K562 (cell line): Measurements from ENCODE around the gene ARHGAP10. TPM values are rescaled to one million over a fixed set of nuclear protein-coding genes. Genes with fewer than 3 reads are reported as not detected.
A peak's percentile ranks its signal among the peaks of the same experiment; 100 is the strongest.
"Not testable (repeated sequence)": the region's sequence is repeated elsewhere in the genome, so short reads cannot be mapped to it uniquely, and the experiment has no call there.

Source experiments
- ATAC-seq: fragments of 200-7000 bp; cut with Tn5 transposase; 3 replicates; pipeline ENCODE4 v1.9.1; 2020; ENCODE audit warnings: moderate library complexity
- BruUV-seq: library from RNA; stranded (reverse); fragments of 400-500 nt; replicated peaks from 2 replicates; lab custom pipeline; 2021; lab: Mats Ljungman, UMichigan
- CTCF ChIA-PET: fragments of 300-600 bp; formaldehyde crosslinking; extraction: SDS; loops from one replicate; lab custom pipeline; 2021; ENCODE audit warnings: low intra/inter-chr PET ratio; lab: Yijun Ruan, JAX
- POLR2A ChIA-PET: fragments of 300-600, 350-650 bp; sonication (Branson Sonifier 250); formaldehyde crosslinking; extraction: SDS; loops from one replicate; lab custom pipeline; 2021; ENCODE audit warnings: antibody characterized with exemption, inconsistent platforms; lab: Yijun Ruan, JAX
- DNase-seq, 4 experiments: peaks; one replicate each; pipeline versions ENCODE4 v3.0.0 to v3.0.0-alpha.2; 2011 to 2018; ENCODE audit warnings: low spot score in 3 of 4, mixed read lengths in 3 of 4; ENCODE audit errors: extremely low read depth in 1 of 4
- FAIRE-seq: peaks from 2 replicates; lab custom pipeline; 2011; peaks lifted over from hg19 to GRCh38; lab: Jason Lieb, UNC
- H2AFZ ChIP-seq: 2 replicates; pipeline ENCODE4 v1.6.0; 2011; ENCODE audit warnings: low read depth, low read length, control low read depth, inconsistent platforms
- H3K27ac ChIP-seq: fragments of 200-600 bp; 3 replicates; pipeline ENCODE4 v1.8.0; 2011; ENCODE audit warnings: low read depth, mild to moderate bottlenecking, control low read depth, inconsistent platforms, low read length, moderate library complexity, mixed read lengths; ENCODE audit errors: extremely low read depth
- H3K27me3 ChIP-seq, 2 experiments: fragments of 300-600 bp in 1 of 2; 2 replicates in 1 of 2; 3 replicates in 1 of 2; pipeline versions ENCODE4 v1.6.0 to v1.8.0; 2011; ENCODE audit warnings: inconsistent platforms in 2 of 2, low read length in 2 of 2, mild to moderate bottlenecking in 1 of 2, mixed read lengths in 1 of 2, moderate library complexity in 1 of 2; ENCODE audit not compliant: control insufficient read depth in 2 of 2, insufficient read depth in 2 of 2
- H3K36me3 ChIP-seq: fragments of 300-600 bp; 3 replicates; pipeline ENCODE4 v1.8.0; 2011; ENCODE audit warnings: mild to moderate bottlenecking, low read length, inconsistent platforms; ENCODE audit not compliant: control insufficient read depth, insufficient read depth
- H3K4me1 ChIP-seq, 2 experiments: fragments of 200-600 bp in 1 of 2; replicated peaks in 1 of 2; 2 replicates in 1 of 2; 3 replicates in 1 of 2; pipeline versions ENCODE4 v1.5.1 to v1.8.0; 2011; ENCODE audit warnings: inconsistent platforms in 2 of 2, low read length in 2 of 2, mild to moderate bottlenecking in 1 of 2, mixed read lengths in 1 of 2, moderate library complexity in 1 of 2; ENCODE audit not compliant: control insufficient read depth in 2 of 2, insufficient read depth in 2 of 2
- H3K4me2 ChIP-seq: 2 replicates; pipeline ENCODE4 v1.6.1; 2011; ENCODE audit warnings: low read length, control low read depth, inconsistent platforms, mixed read lengths; ENCODE audit not compliant: insufficient read depth
- H3K4me3 ChIP-seq: fragments of 200-600 bp; sonication (generic), shearing (Covaris generic); 2 replicates; pipeline ENCODE4 v1.5.1; 2016; ENCODE audit warnings: control low read depth, inconsistent platforms
- H3K79me2 ChIP-seq: fragments of 200-600 bp; 3 replicates; pipeline ENCODE4 v1.8.0; 2011; ENCODE audit warnings: low read length, inconsistent platforms; ENCODE audit not compliant: control insufficient read depth, insufficient read depth
- H3K9ac ChIP-seq, 2 experiments: 2 replicates each; pipeline versions ENCODE4 v1.6.0 to v1.6.1; 2011; ENCODE audit warnings: low read depth in 2 of 2, low read length in 2 of 2, control low read depth in 1 of 2, inconsistent platforms in 1 of 2, mild to moderate bottlenecking in 1 of 2, mixed read lengths in 1 of 2; ENCODE audit not compliant: insufficient read depth in 1 of 2
- H3K9me1 ChIP-seq: one replicate; pipeline ENCODE4 v1.6.0; 2011; ENCODE audit warnings: inconsistent platforms, mild to moderate bottlenecking, low read length, moderate library complexity; ENCODE audit not compliant: control insufficient read depth, insufficient read depth
- H3K9me3 ChIP-seq: replicated peaks from 2 replicates; pipeline ENCODE4 v1.5.1; 2011; ENCODE audit warnings: low read depth, low read length, inconsistent platforms; ENCODE audit not compliant: control insufficient read depth, insufficient read depth
- H4K20me1 ChIP-seq: replicated peaks from 2 replicates; pipeline ENCODE4 v1.6.1; 2011; ENCODE audit warnings: low read length, inconsistent platforms, mixed read lengths; ENCODE audit not compliant: control insufficient read depth, insufficient read depth
- RFX5 ChIP-seq: IDR thresholded peaks from 2 replicates; pipeline ENCODE4 v1.6.1; 2011; ENCODE audit warnings: low read depth, mild to moderate bottlenecking, improper control_type of control experiment, low read length
- ZNF184 ChIP-seq: sonication (generic); formaldehyde crosslinking; IDR thresholded peaks from 2 replicates; pipeline ENCODE4 v1.5.0; 2020; ENCODE audit warnings: missing genetic modification reagents
- ZNF431 ChIP-seq: sonication (generic); formaldehyde crosslinking; IDR thresholded peaks from 2 replicates; pipeline ENCODE4 v1.8.0; 2022; ENCODE audit warnings: mild to moderate bottlenecking, missing genetic modification reagents
- WGBS: fragments of 100-300 bp; shearing (Covaris generic); methylation state at CpG from one replicate; pipeline ENCODE4 v1.1.6; 2016; ENCODE audit warnings: low coverage, mixed read lengths; ENCODE audit not compliant: insufficient coverage; ENCODE audit errors: missing lambda C conversion rate; 5-methylcytosine and 5-hydroxymethylcytosine counted together
- in situ Hi-C: fragments of 300-500 bp; cut with MboI; formaldehyde crosslinking; loops from 4 replicates; pipeline ENCODE4 v1.15.0; 2018; ENCODE audit warnings: inconsistent platforms, mixed read lengths
- intact Hi-C: fragments of 100-400 bp; cut with micrococcal nuclease; formaldehyde crosslinking; loops from 2 replicates; pipeline ENCODE4 v1.14.2; 2022
- polyA plus RNA-seq, 8 experiments: library from polyadenylated mRNA; depleted of rRNA in 4 of 8; stranded (reverse) in 5 of 8; unstranded in 3 of 8; fragments of >200 nt; fragmentation: Nextera tagmentation in 2 of 8; fragmentation: Illumina TruSeq in 1 of 8; extraction: Ambion mirVana in 2 of 8; extraction: Trizol in 1 of 8; gene quantifications; 2 replicates each; pipeline versions ENCODE4 v1.2.1 to v1.2.3, GENCODE V29; 2011 to 2014; ENCODE audit warnings: inconsistent platforms in 1 of 8, missing spikeins in 1 of 8
- total RNA-seq, 7 experiments: library from RNA; depleted of rRNA in 6 of 7; stranded (reverse); fragments of >200 nt in 6 of 7; fragmentation: Illumina TruSeq in 2 of 7; extraction: Trizol in 2 of 7; gene quantifications; 2 replicates each; pipeline versions ENCODE4 v1.2.1 to v1.2.3, GENCODE V29; 2011 to 2021; ENCODE audit warnings: low replicate concordance in 1 of 7
- TF ChIP-seq, protein P1 (sequence below): IDR thresholded peaks from 3 replicates; pipeline ENCODE4 v1.6.1; 2011; ENCODE audit warnings: borderline replicate concordance, mild to moderate bottlenecking, moderate library complexity; ENCODE audit not compliant: insufficient read length; ENCODE audit errors: extremely low read depth

The ARHGAP10 gene
- total and polyA plus RNA-seq, 9 of the 15 experiments (the other 6 are each of a cell fraction or from before 2014, with no cell fraction given), result 0.03 to 0.22 (median 0.06) TPM; not detected in 3

DNA sequence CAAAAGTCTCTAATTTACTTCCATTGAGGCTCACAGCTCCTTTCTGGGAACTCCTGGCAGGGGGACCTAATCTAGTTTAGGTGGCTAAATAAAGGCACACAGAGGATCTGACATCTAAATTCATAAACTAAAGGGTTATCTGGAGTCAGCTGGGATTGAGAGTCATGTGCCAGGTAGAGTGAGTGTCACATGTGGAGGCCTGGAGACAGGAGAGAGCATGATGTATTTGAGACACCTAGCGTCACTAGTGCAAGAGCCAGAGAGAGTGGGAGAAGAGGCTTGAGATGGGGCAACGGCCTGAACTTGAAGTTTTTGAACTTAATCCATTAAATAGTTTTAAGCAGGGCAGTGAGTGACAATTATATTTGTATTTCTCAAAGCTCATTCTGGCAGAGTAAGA, 152.6 kb downstream of the ARHGAP10 start (continued):
- TF ChIP-seq, protein P1, sequence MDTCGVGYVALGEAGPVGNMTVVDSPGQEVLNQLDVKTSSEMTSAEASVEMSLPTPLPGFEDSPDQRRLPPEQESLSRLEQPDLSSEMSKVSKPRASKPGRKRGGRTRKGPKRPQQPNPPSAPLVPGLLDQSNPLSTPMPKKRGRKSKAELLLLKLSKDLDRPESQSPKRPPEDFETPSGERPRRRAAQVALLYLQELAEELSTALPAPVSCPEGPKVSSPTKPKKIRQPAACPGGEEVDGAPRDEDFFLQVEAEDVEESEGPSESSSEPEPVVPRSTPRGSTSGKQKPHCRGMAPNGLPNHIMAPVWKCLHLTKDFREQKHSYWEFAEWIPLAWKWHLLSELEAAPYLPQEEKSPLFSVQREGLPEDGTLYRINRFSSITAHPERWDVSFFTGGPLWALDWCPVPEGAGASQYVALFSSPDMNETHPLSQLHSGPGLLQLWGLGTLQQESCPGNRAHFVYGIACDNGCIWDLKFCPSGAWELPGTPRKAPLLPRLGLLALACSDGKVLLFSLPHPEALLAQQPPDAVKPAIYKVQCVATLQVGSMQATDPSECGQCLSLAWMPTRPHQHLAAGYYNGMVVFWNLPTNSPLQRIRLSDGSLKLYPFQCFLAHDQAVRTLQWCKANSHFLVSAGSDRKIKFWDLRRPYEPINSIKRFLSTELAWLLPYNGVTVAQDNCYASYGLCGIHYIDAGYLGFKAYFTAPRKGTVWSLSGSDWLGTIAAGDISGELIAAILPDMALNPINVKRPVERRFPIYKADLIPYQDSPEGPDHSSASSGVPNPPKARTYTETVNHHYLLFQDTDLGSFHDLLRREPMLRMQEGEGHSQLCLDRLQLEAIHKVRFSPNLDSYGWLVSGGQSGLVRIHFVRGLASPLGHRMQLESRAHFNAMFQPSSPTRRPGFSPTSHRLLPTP, result no peak
- TF ChIP-seq RFX5, result no peak
- no peak for TF ChIP-seq ZNF184 (CRISPR knock-in tag)

DNA sequence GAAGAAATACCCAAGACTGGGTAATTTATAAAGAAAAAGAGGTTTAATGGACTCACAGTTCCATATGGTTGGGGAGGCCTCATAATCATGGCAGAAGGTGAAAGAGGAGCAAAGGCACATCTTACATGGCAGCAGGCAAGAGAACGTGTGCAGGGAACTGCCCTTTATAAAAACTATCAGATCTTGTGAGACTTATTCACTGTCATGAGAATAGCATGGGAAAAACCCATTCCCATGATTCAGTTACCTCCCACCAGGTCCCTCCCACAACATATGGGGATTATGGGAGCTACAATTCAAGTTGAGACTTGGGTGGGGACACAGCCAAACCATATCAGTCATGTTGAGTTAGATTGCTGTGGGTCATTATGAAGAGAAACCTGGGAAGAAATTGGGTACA, 153.3 kb downstream of the ARHGAP10 start:
- H3K4me3 ChIP-seq, H3K9ac ChIP-seq, in situ Hi-C loops, H2AFZ ChIP-seq, H3K36me3 ChIP-seq, H3K27ac ChIP-seq, H3K4me1 ChIP-seq, CTCF ChIA-PET, BruUV-seq, H3K9me3 ChIP-seq, FAIRE-seq, intact Hi-C loops, POLR2A ChIA-PET, ATAC-seq, H4K20me1 ChIP-seq, H3K79me2 ChIP-seq, DNase-seq, H3K9me1 ChIP-seq, H3K4me2 ChIP-seq, H3K27me3 ChIP-seq: not testable (repeated sequence)
- 14% methylated on average over 1 of the region's 1 CpG for WGBS
- peak; percentile 38; the same call in 1 of the 2 replicates for TF ChIP-seq ZNF431 (CRISPR knock-in tag)
